Coronary artery (tissue), 2 donors: ENCODE measurements around the gene MYO7B.

ENCODE experiments used
- DNase-seq: peaks from one replicate; pipeline ENCODE4 v3.0.0-alpha.2; 2017; ENCODE audit warnings: low spot score
- H3K27ac ChIP-seq, 2 donors: fragments of 200-600 bp; sonication (generic); one replicate each; pipeline ENCODE4 v1.5.1; 2016 to 2019
- H3K4me3 ChIP-seq: fragments of 200-600 bp; sonication (generic); 2 replicates; pipeline ENCODE4 v1.5.1; 2016; ENCODE audit warnings: mild to moderate bottlenecking, moderate library complexity
- TF ChIP-seq, protein P1 (sequence below): fragments of 200-600 bp; sonication (generic); IDR thresholded peaks from one replicate; pipeline ENCODE4 v1.5.1; 2019; ENCODE audit warnings: antibody characterized with exemption

The MYO7B gene

DNA sequence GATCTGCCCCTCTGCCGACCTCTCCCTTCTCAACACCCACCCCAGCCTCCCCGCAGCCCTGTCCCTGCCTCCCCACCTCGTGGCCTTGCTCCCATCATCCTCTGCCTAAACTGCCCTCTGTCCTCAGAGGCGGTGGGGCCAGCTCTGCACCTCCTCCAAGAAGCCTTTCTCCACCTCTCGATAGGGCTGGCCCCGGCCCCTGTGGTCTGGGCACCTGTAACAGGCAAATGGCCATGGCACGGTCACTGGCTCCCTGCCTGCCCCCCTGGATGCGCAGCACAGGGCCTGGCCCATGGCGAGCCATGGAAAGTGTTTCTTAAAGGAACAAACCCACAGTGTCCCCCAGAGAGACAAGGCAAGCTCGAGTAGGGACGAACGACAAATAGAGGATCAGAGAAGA is 42.0 kb downstream of the MYO7B start:
- Histone ChIP-seq H3K27ac (no peak overlapping the region), H3K4me3 (no peak overlapping the region)
- peak; percentile 66 for DNase-seq
- TF ChIP-seq, protein P1, sequence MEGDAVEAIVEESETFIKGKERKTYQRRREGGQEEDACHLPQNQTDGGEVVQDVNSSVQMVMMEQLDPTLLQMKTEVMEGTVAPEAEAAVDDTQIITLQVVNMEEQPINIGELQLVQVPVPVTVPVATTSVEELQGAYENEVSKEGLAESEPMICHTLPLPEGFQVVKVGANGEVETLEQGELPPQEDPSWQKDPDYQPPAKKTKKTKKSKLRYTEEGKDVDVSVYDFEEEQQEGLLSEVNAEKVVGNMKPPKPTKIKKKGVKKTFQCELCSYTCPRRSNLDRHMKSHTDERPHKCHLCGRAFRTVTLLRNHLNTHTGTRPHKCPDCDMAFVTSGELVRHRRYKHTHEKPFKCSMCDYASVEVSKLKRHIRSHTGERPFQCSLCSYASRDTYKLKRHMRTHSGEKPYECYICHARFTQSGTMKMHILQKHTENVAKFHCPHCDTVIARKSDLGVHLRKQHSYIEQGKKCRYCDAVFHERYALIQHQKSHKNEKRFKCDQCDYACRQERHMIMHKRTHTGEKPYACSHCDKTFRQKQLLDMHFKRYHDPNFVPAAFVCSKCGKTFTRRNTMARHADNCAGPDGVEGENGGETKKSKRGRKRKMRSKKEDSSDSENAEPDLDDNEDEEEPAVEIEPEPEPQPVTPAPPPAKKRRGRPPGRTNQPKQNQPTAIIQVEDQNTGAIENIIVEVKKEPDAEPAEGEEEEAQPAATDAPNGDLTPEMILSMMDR, result no peak

DNA sequence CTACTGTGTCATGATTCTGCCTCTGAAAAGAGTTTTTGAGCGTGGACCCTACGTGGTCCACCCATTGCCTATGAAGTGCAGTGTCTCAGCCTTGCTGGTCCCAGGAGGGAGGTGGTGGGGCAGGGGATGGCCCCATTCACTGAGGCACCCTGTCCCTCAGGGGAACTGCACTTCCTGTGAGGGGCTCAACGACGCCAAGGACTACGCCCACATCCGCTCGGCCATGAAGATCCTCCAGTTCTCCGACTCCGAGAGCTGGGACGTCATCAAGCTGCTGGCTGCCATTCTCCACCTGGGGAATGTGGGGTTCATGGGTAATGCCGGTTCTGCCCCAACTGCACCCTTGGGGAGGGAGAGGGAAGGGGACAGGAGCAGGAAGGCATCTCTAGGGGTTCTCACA is 42.5 kb downstream of the MYO7B start:
- DNase-seq, result peak; percentile 59
- TF ChIP-seq, protein P1, result no peak
- Histone ChIP-seq H3K4me3 (no peak overlapping the region), H3K27ac (no peak overlapping the region)

DNA sequence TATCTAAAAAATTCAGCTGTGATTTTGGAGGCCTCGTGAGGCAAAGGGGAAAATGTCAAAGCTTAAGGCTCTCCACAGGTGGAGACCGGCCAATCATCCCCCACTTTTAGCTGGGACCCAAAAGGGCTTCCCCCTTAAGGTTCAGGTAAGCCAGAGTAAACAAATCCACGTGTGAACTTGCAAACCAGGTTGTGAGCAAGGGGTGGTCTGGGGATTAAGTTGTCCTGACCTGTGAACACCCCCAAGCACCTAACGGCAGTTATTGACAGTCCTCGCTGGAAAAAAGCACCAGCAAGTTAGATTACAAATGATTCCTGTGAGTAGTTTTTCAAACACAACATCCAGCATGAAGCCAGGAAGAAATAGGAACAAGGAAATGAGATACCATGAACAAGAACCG is 42.9 kb downstream of the MYO7B start:
- TF ChIP-seq, protein P1, result no peak
- DNase-seq, result no peak
- Histone ChIP-seq H3K27ac (no peak overlapping the region), H3K4me3 (no peak overlapping the region)

DNA sequence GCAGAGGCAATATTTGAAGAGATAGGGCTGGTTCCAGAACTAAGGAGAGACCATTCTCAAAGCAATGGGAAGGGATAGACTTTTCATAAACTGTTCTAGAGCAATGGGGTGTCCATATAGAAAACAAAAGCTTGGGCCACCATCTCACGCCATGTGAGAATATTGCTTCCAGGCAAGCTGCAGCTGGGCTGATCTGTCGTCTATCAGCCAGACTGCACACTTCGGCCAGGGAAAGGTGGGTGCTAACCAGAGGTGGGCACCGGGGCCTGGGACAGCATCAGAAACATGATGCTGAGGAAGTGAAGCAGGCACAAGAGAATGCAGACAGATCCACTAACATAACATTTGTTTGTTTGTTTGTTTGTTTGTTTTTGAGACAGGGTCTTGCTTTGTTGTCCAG is 43.7 kb downstream of the MYO7B start:
- no peak for DNase-seq
- TF ChIP-seq, protein P1, result no peak
- Histone ChIP-seq H3K4me3 (no peak overlapping the region), H3K27ac (no peak overlapping the region)

DNA sequence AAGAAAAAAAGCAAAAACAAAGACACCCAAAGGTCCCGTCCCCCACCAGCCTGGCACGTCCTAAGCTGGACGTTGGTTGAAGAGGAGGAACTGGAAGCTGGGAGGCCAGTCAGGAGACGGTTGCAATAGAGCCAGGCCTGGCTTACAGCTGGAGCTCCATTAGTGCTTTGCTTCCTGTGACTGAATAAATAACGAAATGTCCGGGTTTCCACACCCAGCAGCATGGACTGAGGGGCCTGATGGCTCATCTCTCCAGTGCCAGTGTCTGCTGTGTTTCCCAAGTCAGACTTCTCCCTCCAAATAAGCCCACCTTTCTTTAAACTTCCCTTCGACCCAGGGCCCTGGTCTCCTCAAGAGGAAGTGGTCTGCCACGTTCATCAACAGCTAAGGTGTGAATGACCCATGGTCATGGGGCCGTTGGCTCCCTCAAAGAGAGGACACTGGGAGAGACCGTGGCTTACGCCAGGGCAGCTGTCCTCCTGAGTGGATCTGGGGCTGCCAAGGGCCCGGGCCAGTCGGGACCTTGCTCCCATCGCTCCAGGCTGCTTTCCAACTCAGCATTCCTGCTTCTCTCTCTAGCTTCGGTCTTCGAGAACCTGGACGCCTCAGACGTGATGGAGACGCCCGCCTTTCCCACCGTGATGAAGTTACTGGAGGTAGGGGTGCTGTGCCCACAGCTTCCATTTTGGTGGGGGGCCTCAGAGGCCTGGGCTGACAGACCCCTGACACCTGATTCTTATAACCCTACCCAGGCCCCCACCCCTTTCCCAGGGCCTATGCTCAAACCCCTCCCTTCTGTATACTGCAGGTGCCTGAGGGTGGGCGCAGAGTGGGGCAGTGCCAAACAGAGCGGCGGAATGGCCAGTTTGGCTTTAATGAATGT is 44.9 kb downstream of the MYO7B start:
- DNase-seq, result peak; percentile 41
- TF ChIP-seq, protein P1, result no peak
- H3K27ac ChIP-seq, result no peak overlapping the region
- H3K4me3 ChIP-seq, result no peak overlapping the region

DNA sequence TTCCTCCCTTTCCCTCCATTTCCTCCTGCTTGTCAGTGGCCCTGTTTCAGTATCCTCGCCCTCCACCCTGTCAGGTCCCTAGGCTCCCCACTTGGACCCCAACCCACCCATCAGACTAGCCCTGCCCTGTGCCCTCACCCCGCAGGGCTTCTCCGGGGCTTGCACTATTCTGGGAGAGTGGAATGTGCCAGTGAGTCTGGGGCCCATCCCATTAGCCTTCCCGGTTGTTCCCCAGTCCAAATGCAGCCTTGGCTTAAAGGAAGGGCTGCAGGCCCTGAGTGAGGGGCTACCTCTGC is 45.5 kb downstream of the MYO7B start:
- Histone ChIP-seq H3K4me3 (no peak overlapping the region), H3K27ac (no peak overlapping the region)
- DNase-seq, result peak; percentile 68
- TF ChIP-seq, protein P1, result no peak
